Measurements from ENCODE around the gene PDE3A. TPM values are rescaled to one million over a fixed set of nuclear protein-coding genes. Genes with fewer than 3 reads are reported as not detected.

The PDE3A gene
- total and polyA plus RNA-seq, 7 donors = 6.6 to 90.0 (median 56.8) TPM

GRCh38 chr12:20444595-20445170 lies 76.3 kb downstream of the PDE3A start:
- DNase-seq = no peak
- WGBS, 2 donors = 89 to 91% methylated on average over 6 of the region's 6 CpGs
- Histone ChIP-seq H3K9me3 (no peaks in the 10 kb centered on the region), H3K4me1 (peaks cover 0 to 39% (median 30%) of the 10 kb centered on the region in 4 donors), H3K4me3 (no peak overlapping the region), H3K27me3 (no peaks in the 10 kb centered on the region), H3K36me3 (no peaks in the 10 kb centered on the region), H3K27ac (peak overlapping the region; percentile 7 to 55 (median 30))
- TF ChIP-seq POLR2AphosphoS5 (IDR thresholded peaks at IDR 0.05) (no peak), CTCF (IDR thresholded peaks at IDR 0.05) (no peak), EP300 (IDR thresholded peaks at IDR 0.05) (no peak), POLR2A (IDR thresholded peaks at IDR 0.05) (no peak)
- intact Hi-C loops (cut with DNase I) = no loop called here

- H3K4me1 ChIP-seq = peaks cover 0 to 46% (median 30%) of the 10 kb centered on the region in 4 donors
- peak overlapping the region in 3 of 4 donors; percentile 16 to 55 (median 45) for H3K27ac ChIP-seq
- no peak overlapping the region for H3K4me3 ChIP-seq
- H3K36me3 ChIP-seq = no peaks in the 10 kb centered on the region
- 82 to 94% methylated on average over 4 of the region's 4 CpGs for WGBS, 2 donors
- no peak for TF ChIP-seq POLR2A (IDR thresholded peaks at IDR 0.05)
- peak; percentile 41 to 86 (median 80) for TF ChIP-seq EP300 (IDR thresholded peaks at IDR 0.05)
- no peak for TF ChIP-seq CTCF (IDR thresholded peaks at IDR 0.05)
- TF ChIP-seq POLR2AphosphoS5 (IDR thresholded peaks at IDR 0.05) = peak in 2 of 4 donors; percentile 20 to 68
- no peak for DNase-seq
- intact Hi-C loops (cut with DNase I) = no loop called here
- H3K9me3 ChIP-seq = no peaks in the 10 kb centered on the region
- no peaks in the 10 kb centered on the region for H3K27me3 ChIP-seq
Measured at GRCh38 chr12:20445687-20446086, 77.3 kb downstream of the PDE3A start.

GRCh38 chr12:20446836-20447235 lies 78.5 kb downstream of the PDE3A start:
- no peaks in the 10 kb centered on the region for H3K36me3 ChIP-seq
- H3K4me1 ChIP-seq = peaks cover 0 to 55% (median 33%) of the 10 kb centered on the region in 4 donors
- intact Hi-C loops (cut with DNase I) = no loop called here
- H3K27me3 ChIP-seq = no peaks in the 10 kb centered on the region
- H3K27ac ChIP-seq = peak overlapping the region in 1 of 4 donors; percentile 55
- no peak for TF ChIP-seq CTCF (IDR thresholded peaks at IDR 0.05)
- no peak for TF ChIP-seq POLR2AphosphoS5 (IDR thresholded peaks at IDR 0.05)
- TF ChIP-seq EP300 (IDR thresholded peaks at IDR 0.05) = no peak
- no peak for TF ChIP-seq POLR2A (IDR thresholded peaks at IDR 0.05)
- H3K4me3 ChIP-seq = no peak overlapping the region
- DNase-seq = no peak
- 89% methylated on average over 3 of the region's 3 CpGs for WGBS, 2 donors
- no peaks in the 10 kb centered on the region for H3K9me3 ChIP-seq

GRCh38 chr12:20448781-20449180 lies 80.4 kb downstream of the PDE3A start:
- DNase-seq = no peak
- no peak overlapping the region for H3K4me3 ChIP-seq
- intact Hi-C loops (cut with DNase I) = no loop called here
- 91 to 92% methylated on average over 2 of the region's 2 CpGs for WGBS, 2 donors
- no peaks in the 10 kb centered on the region for H3K27me3 ChIP-seq
- H3K4me1 ChIP-seq = peaks cover 0 to 51% (median 29%) of the 10 kb centered on the region in 4 donors
- H3K9me3 ChIP-seq = no peaks in the 10 kb centered on the region
- peak overlapping the region in 2 of 4 donors; percentile 6 to 40 for H3K27ac ChIP-seq
- no peaks in the 10 kb centered on the region for H3K36me3 ChIP-seq
- TF ChIP-seq POLR2AphosphoS5 (IDR thresholded peaks at IDR 0.05) (no peak), CTCF (IDR thresholded peaks at IDR 0.05) (no peak), EP300 (IDR thresholded peaks at IDR 0.05) (no peak), POLR2A (IDR thresholded peaks at IDR 0.05) (no peak)
